Stimulated activated CD4-positive, alpha-beta T cell treated with anti-CD3 and anti-CD28 coated beads, Interleukin-2, amount 100 ng/mL, for 4 hours (primary cell): ENCODE data around the gene NLE1.
A peak's percentile ranks its signal among the peaks of the same experiment; 100 is the strongest.
"Not testable (repeated sequence)": the region's sequence is repeated elsewhere in the genome, so short reads cannot be mapped to it uniquely, and the experiment has no call there.

Experiments
- DNase-seq: peaks from one replicate; pipeline ENCODE4 v3.0.0-alpha.2; 2020; ENCODE audit warnings: low read depth

Gene NLE1

DNA sequence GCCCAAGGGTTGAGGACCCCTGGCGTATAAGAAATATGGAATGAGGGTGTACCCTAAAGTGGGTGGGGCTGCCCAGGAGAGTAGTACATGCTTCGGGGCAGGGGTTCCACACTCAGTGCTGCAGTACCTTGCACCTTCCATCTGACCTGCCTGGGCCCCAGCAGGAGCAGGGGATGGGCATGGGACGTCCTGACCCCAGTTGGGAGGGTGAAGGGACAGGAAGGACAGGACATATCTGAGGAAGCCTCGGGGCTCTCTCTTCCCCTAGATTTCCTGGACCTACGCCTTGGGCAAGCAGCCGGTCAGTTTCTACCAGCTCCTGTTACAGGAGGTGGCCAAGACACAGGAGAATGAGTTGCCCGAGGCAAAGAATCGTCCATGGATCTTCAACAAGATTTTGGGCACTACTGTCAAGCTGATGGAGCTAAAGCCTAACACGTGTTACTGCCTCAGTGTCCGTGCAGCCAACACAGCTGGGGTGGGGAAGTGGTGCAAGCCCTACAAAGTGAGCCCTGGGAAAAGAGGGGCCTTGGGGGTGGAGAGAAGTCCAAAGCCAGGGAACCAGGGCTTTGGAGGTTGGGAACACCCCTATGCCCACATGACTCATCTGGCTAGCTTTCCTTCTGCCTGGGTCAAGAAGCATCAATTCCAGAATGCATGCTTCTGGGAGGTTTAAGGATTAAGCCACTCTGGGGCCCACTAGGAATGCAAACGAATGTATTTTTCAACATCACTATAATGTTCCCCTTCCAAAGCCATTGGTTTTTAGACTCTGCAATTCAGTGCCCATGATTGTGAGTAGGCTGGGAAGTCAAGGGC lies 12.7 kb downstream of the NLE1 start:
- no peak for DNase-seq

GRCh38 chr17:35127751-35128514 lies 14.2 kb downstream of the NLE1 start:
- DNase-seq, result no peak

- no peak for DNase-seq
These were observed 20.8 kb downstream of the NLE1 start, which contains the start of gene FNDC8 for GRCh38 chr17:35121315-35121714. Gene FNDC8 (plus strand): TSS chr17:35121615. CDS start chr17:35121694, 79 bp downstream.

GRCh38 chr17:35119370-35120165 lies 22.5 kb downstream of the NLE1 start, which contains the start of gene RAD51D:
Gene RAD51D (minus strand): TSS chr17:35119860. CDS start chr17:35119613, 247 bp downstream.
- DNase-seq, result peak; percentile 64

GRCh38 chr17:35117984-35118383 lies 24.1 kb downstream of the NLE1 start:
- DNase-seq, result no peak

GRCh38 chr17:35116845-35117244 lies 25.3 kb downstream of the NLE1 start:
- DNase-seq, result no peak

DNA sequence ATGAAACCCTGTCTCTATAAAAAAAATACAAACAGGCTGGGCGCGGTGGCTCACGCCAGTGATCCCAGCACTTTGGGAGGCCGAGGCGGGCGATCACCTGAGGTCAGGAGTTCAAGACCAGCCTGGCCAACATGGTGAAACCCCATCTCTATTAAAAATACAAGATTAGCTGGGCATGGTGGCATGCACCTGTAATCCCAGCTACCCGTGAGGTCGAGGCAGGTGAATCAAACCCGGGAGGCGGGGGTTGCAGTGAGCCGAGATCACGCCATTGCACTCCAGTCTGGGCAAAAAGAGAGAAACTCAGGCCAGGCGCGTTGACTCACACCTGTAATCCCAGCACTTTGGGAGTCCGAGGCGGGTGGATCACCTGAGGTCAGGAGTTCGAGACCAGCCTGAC lies 31.3 kb downstream of the NLE1 start:
- not testable (repeated sequence) for DNase-seq

DNA sequence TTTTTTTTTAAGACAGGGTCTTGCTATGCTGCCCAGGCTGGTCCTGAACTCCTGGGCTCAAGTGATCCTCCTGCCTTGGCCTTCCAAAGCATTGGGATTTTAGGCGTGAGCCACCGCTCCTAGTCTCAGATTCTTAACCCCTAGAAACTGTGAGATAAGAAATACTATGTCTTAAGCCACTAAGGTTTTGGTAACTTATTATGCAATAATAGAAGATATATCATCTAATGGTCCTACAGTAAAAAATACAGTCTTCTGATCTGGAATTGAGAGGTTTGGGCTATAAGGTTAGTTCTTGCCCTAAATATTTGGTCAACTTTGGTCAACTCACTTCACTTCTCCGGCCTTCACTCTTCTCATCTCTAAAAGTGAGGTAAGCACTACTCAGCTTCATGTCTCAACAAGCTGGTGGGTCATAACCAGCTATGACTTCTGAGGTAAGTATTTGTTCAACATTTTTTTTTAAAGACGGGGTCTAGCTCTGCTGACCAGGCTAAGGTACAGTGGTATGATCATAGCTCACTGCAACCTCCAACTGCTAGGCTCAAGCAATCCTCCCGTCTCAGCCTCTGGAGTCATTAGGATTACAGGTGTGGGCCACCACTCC lies 37.2 kb downstream of the NLE1 start:
- DNase-seq, result no peak

- DNase-seq, result no peak
These were observed 38.8 kb downstream of the NLE1 start for GRCh38 chr17:35103271-35103670.

DNA sequence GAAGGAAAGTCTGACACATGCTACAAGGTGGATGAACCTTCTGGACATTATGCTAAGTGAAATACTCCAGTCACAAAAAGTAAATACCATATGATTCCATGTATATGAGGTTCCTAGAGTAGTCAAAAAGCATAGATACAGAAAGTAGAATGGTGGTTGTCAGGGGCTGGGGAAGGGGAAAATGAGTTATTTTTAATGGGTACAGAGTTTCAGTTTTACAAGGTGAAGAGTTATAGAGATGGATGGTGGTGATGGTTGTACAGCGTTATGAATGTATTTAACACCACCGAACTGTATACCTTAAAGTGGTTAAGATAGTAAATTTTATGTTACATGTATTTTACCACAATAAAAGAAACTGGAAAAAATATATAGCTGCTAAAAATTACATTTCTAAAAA lies 40.4 kb downstream of the NLE1 start:
- no peak for DNase-seq

- DNase-seq, result no peak
These were observed 41.1 kb downstream of the NLE1 start for GRCh38 chr17:35101036-35101435.

GRCh38 chr17:35099908-35100307 lies 42.2 kb downstream of the NLE1 start:
- no peak for DNase-seq

- no peak for DNase-seq
These were observed 44.3 kb downstream of the NLE1 start for GRCh38 chr17:35097776-35098175.

GRCh38 chr17:35095741-35096140 lies 46.4 kb downstream of the NLE1 start:
- no peak for DNase-seq

- no peak for DNase-seq
These were observed 47.2 kb downstream of the NLE1 start for GRCh38 chr17:35094902-35095301.

GRCh38 chr17:35090707-35091106 lies 51.4 kb downstream of the NLE1 start:
- DNase-seq, result not testable (repeated sequence)

DNA sequence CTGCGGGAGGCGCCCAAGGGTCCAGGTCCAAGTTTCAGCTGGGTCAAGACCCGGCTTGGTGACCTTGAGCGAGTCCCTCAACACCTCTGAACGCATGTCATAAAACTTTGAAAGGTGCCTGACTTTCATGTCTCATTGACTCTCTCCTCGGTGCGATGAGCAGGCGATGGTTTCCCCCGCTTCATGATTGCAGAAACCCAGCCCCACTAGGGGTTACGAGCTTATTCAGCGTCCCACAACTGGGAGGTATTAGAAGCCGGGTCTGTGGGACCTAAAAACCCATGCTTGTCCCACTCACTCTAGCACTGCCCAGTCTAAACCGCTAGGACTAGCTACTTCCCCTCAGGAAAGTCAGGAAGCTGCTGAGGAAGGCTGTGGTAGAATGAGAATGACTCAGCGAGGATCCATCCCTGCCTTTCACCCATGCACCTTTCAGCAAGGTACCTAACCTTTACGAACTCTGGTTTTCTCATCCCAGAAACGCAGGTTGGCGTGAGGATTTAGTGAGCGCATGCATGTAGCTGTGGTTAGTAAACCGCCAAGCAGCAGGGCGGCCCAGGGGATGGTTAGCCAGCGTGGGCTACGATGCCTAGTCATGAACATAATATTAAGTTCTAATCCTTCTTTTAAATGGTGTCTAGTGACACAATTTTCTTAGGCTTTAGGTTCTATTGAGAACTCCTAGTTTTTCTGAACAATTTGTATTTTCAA lies 52.4 kb downstream of the NLE1 start:
- peak; percentile 53 for DNase-seq

DNA sequence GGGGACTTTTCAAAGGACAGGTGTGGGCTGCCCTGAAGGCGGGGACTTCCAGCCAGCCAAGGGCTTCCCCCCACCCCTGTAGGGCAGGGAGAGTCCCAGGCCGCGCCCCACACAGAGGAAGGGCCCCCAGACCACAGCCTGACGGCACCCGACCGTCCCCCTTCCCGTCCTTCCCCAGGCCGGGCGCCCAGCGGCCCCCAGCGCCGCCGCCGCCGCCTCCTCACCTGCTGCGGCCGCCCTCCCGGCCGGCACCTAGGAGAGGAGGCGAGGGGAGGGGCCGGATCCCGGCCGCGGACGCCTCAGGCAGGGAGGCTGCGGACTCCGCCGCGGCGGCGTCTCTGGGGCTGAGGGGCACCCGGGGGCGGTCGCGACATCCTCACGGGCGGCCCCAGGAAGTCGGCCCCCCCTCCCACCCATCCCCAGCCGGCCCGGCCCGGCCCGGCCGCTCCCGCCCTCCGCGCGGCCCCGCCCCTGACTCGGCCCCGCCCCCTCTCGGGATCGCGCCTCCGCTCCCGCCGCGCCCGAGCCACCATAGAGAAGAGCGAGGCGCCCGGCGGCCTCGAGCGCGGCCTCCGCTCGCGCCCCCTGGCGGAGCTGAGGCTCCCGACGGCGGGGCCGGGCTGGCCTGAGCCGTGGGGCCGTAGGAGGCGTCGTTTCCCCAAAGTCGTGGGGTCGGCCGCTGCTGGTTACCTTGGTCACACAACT lies 53.1 kb downstream of the NLE1 start:
- peak; percentile 80 for DNase-seq

- no peak for DNase-seq
These were observed 53.7 kb downstream of the NLE1 start for GRCh38 chr17:35088356-35088880.

DNA sequence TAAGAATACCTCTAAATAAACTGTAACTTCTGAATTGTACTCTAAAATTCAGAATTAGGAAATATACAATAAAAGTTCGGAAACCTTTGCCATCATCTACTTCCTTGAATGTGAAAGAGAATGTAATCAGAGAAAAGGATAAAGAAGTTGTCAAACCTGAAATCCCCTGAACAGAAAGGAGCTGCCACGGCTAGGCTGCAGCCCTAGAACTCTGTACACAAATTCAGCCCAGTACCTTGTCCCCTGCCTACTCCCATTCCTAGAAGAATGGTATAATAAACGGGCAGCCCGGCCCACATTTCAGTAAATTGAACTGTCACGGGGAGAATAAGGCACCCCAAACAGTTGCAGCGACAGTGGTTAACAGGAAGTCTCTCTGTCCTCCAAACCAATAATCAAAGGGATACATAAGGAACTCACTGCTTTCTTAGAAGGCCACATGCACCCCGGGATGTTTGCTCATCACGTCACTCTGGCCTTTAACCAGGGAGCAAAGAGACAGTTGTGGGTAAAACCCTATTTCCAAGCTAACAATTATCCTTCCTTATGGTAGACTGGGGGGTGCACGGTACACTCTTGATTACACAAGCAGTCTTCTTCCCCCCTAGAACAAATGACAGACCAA lies 54.3 kb downstream of the NLE1 start:
- no peak for DNase-seq
